ENCODE results near the gene ABLIM2.

GRCh38 chr4:8105306-8106100, 53.1 kb downstream of the ABLIM2 start:
- TF ChIP-seq CTCF (IDR thresholded peaks at IDR 0.05) (no peak), POLR2A (IDR thresholded peaks at IDR 0.05) (no peak)

Measured in body of pancreas (tissue), 4 donors.